K562 (cell line): ENCODE results near the gene BBLN. TPM values are rescaled to one million over a fixed set of nuclear protein-coding genes. Genes with fewer than 3 reads are reported as not detected.

ENCODE experiments used
- BRD4 ChIP-seq: fragments of 200-600 bp; sonication (generic); IDR thresholded peaks from 2 replicates; pipeline ENCODE4 v1.6.1; 2017; ENCODE audit warnings: inconsistent platforms
- CREM ChIP-seq: IDR thresholded peaks from 2 replicates; pipeline ENCODE4 v1.6.1; 2014; ENCODE audit warnings: antibody characterized with exemption, low read depth
- CUX1 ChIP-seq: fragments of 200-800 bp; sonication (Bioruptor generic); IDR thresholded peaks from 2 replicates; pipeline ENCODE4 v1.6.1; 2016; ENCODE audit warnings: missing genetic modification characterization, missing compliant biosample characterization
- DDX20 ChIP-seq: fragments of 450-650 bp; IDR thresholded peaks from 2 replicates; pipeline ENCODE4 v1.6.1; 2016; ENCODE audit warnings: missing genetic modification characterization, low read depth, mild to moderate bottlenecking, missing compliant biosample characterization, moderate library complexity
- ETS1 ChIP-seq: conservative IDR thresholded peaks from 2 replicates; pipeline ENCODE4 v1.6.1; 2011; ENCODE audit warnings: low read depth, mild to moderate bottlenecking, low read length; ENCODE audit not compliant: control insufficient read depth
- GABPA ChIP-seq: fragments of 200-800 bp; sonication (Bioruptor generic); conservative IDR thresholded peaks from 2 replicates; pipeline ENCODE4 v1.6.1; 2016; ENCODE audit warnings: low read depth, missing genetic modification characterization, missing compliant biosample characterization
- HMGXB4 ChIP-seq: sonication (generic); formaldehyde crosslinking; IDR thresholded peaks from 2 replicates; pipeline ENCODE4 v1.8.1; 2023; ENCODE audit warnings: mild to moderate bottlenecking, missing genetic modification reagents
- IRF2 ChIP-seq: sonication (generic); formaldehyde crosslinking; IDR thresholded peaks from 2 replicates; pipeline ENCODE4 v1.8.1; 2022; ENCODE audit warnings: mild to moderate bottlenecking, missing genetic modification reagents
- JUN ChIP-seq, 2 experiments: sonication (generic) in 1 of 2; formaldehyde crosslinking in 1 of 2; IDR thresholded peaks; 2 replicates each; pipeline versions ENCODE4 v1.6.1 to v1.8.0; 2012 to 2022; ENCODE audit warnings: borderline replicate concordance in 2 of 2, mild to moderate bottlenecking in 2 of 2, improper control_type of control experiment in 1 of 2, low read depth in 1 of 2, low read length in 1 of 2, missing genetic modification reagents in 1 of 2
- MAZ ChIP-seq, 2 experiments: fragments of 450-650 bp in 1 of 2; sonication (generic) in 1 of 2; formaldehyde crosslinking; IDR thresholded peaks in 1 of 2; conservative IDR thresholded peaks in 1 of 2; 2 replicates each; pipeline versions ENCODE4 v1.4.0 to v1.5.0; 2020; ENCODE audit warnings: mild to moderate bottlenecking in 1 of 2, missing genetic modification reagents in 1 of 2
- POU5F1 ChIP-seq: fragments of 150-350 bp; IDR thresholded peaks from 2 replicates; pipeline ENCODE4 v1.6.1; 2014; ENCODE audit warnings: borderline replicate concordance, low read length, low read depth, mild to moderate bottlenecking; ENCODE audit not compliant: partially characterized antibody
- SAFB ChIP-seq: fragments of 200-400 bp; formaldehyde crosslinking; IDR thresholded peaks from 2 replicates; pipeline ENCODE4 v1.6.1; 2017; ENCODE audit warnings: low read depth, low read length, borderline replicate concordance
- SUPT5H ChIP-seq: fragments of 450-650 bp; IDR thresholded peaks from 2 replicates; pipeline ENCODE4 v1.6.1; 2016
- TRIM24 ChIP-seq, 2 experiments: fragments of 450-650 bp; IDR thresholded peaks; 2 replicates each; pipeline ENCODE4 v1.6.1; 2016
- ZNF77 ChIP-seq: fragments of 250-450 bp; sonication (Bioruptor Pico); IDR thresholded peaks from 2 replicates; pipeline ENCODE4 v1.5.0; 2020
- polyA plus RNA-seq, 8 experiments: library from polyadenylated mRNA; depleted of rRNA in 4 of 8; stranded (reverse) in 5 of 8; unstranded in 3 of 8; fragments of >200 nt; fragmentation: Nextera tagmentation in 2 of 8; fragmentation: Illumina TruSeq in 1 of 8; extraction: Ambion mirVana in 2 of 8; extraction: Trizol in 1 of 8; gene quantifications; 2 replicates each; pipeline versions ENCODE4 v1.2.1 to v1.2.3, GENCODE V29; 2011 to 2014; ENCODE audit warnings: inconsistent platforms in 1 of 8, missing spikeins in 1 of 8
- total RNA-seq, 7 experiments: library from RNA; depleted of rRNA in 6 of 7; stranded (reverse); fragments of >200 nt in 6 of 7; fragmentation: Illumina TruSeq in 2 of 7; extraction: Trizol in 2 of 7; gene quantifications; 2 replicates each; pipeline versions ENCODE4 v1.2.1 to v1.2.3, GENCODE V29; 2011 to 2021; ENCODE audit warnings: low replicate concordance in 1 of 7

Gene BBLN
- total and polyA plus RNA-seq, 9 of the 15 experiments (the other 6 are each of a cell fraction or from before 2014, with no cell fraction given) = 4.2 to 331 (median 87.1) TPM

GRCh38 chr9:128159784-128160602, at the start of gene BBLN (continued):
- TF ChIP-seq CUX1 (CRISPR knock-in tag) (no peak), GABPA (tag) (no peak), POU5F1 (peak; percentile 53), TRIM24 (IDR thresholded peaks at IDR 0.05) (peak in 1 of 2 experiments; percentile 46; a peak in 2 of 4 replicates), DDX20 (tag) (no peak), ETS1 (peak; percentile 94), IRF2 (no peak), BRD4 (0 out of 2 replicates have a peak, but pooled peaks have one; percentile 11), MAZ (CRISPR knock-in tag; conservative IDR thresholded peaks at IDR 0.05 in 1 of 2, IDR thresholded peaks at IDR 0.05 in 1 of 2) (peak in 1 of 2 experiments; percentile 21; a peak in 2 of 4 replicates), JUN (IDR thresholded peaks at IDR 0.05; ENCODE audit: borderline replicate concordance, low read depth, low read length) (peak; percentile 24), JUN (CRISPR knock-in tag; IDR thresholded peaks at IDR 0.05; ENCODE audit: borderline replicate concordance) (no peak), SUPT5H (peak; percentile 98), SAFB (peak; percentile 29; the same call in 1 of the 2 replicates), HMGXB4 (CRISPR knock-in tag) (0 out of 2 replicates have a peak, but pooled peaks have one; percentile 25), ZNF77 (no peak), CREM (no peak)
